Measurements from ENCODE around the gene NEK2.

NEK2 gene

GRCh38 chr1:211612786-211613107 lies 62.7 kb downstream of the NEK2 start:
- no peak for DNase-seq (ENCODE audit: extremely low read depth in 1 of 2, low read depth in 1 of 2)

All from stimulated activated CD8-positive, alpha-beta memory T cell treated with anti-CD3 and anti-CD28 coated beads, Interleukin-7, amount 100 ng/mL, for 48 hours (primary cell).